Spleen (tissue), 11 donors: ENCODE data around the gene BABAM1. TPM values are rescaled to one million over a fixed set of nuclear protein-coding genes. Genes with fewer than 3 reads are reported as not detected.

Experiments used
- DNase-seq: peaks from one replicate; pipeline ENCODE4 v3.0.0-alpha.2; 2020
- H3K27ac ChIP-seq, 8 donors: fragments of 200-600 bp; sonication (generic) in 7 of 8; 1 replicate in 4 of 8; 2 replicates in 4 of 8; pipeline versions ENCODE4 v1.5.0 to v1.8.0; 2016 to 2021; ENCODE audit warnings: inconsistent platforms in 4 of 8, mild to moderate bottlenecking in 4 of 8, moderate library complexity in 1 of 8
- H3K27me3 ChIP-seq, 7 donors: fragments of 200-600 bp; sonication (generic) in 6 of 7; replicated peaks in 1 of 7; 1 replicate in 4 of 7; 2 replicates in 3 of 7; pipeline versions ENCODE4 v1.5.0 to v1.8.0; 2016 to 2021; ENCODE audit warnings: inconsistent platforms in 3 of 7, mild to moderate bottlenecking in 1 of 7
- H3K36me3 ChIP-seq, 6 donors: fragments of 200-600 bp; sonication (generic) in 5 of 6; 1 replicate in 4 of 6; 2 replicates in 2 of 6; pipeline versions ENCODE4 v1.5.0 to v1.8.0; 2016 to 2021; ENCODE audit warnings: inconsistent platforms in 2 of 6
- H3K4me1 ChIP-seq, 6 donors: fragments of 200-600 bp; sonication (generic) in 5 of 6; 1 replicate in 3 of 6; 2 replicates in 3 of 6; pipeline versions ENCODE4 v1.5.0 to v1.8.0; 2016 to 2021; ENCODE audit warnings: inconsistent platforms in 3 of 6
- H3K4me3 ChIP-seq, 8 donors: fragments of 200-600 bp; sonication (generic) in 7 of 8; 1 replicate in 4 of 8; 2 replicates in 4 of 8; pipeline versions ENCODE4 v1.5.0 to v1.8.0; 2016 to 2021; ENCODE audit warnings: inconsistent platforms in 4 of 8, mild to moderate bottlenecking in 4 of 8, moderate library complexity in 2 of 8
- H3K9me3 ChIP-seq, 8 donors: fragments of 200-600 bp; sonication (generic) in 7 of 8; 1 replicate in 4 of 8; 2 replicates in 4 of 8; pipeline versions ENCODE4 v1.5.0 to v1.8.0; 2016 to 2021; ENCODE audit warnings: inconsistent platforms in 4 of 8
- POLR2A ChIP-seq, 3 donors: fragments of 450-650 bp; IDR thresholded peaks; one replicate each; pipeline ENCODE4 v1.5.1; 2017; ENCODE audit warnings: antibody characterized with exemption in 3 of 3, mild to moderate bottlenecking in 1 of 3
- POLR2AphosphoS5 ChIP-seq, 3 donors: sonication (generic); formaldehyde crosslinking; IDR thresholded peaks; one replicate each; pipeline ENCODE4 v1.5.1; 2017; ENCODE audit warnings: antibody characterized with exemption in 3 of 3
- WGBS, 5 donors: extraction: QIAGEN DNeasy Blood & Tissue Kit in 3 of 5; methylation state at CpG; one replicate each; pipeline versions ENCODE4 v1.1.5 to v1.1.7; 2013 to 2018; 5-methylcytosine and 5-hydroxymethylcytosine counted together
- intact Hi-C: fragments of 100-400 bp; cut with DNase I; formaldehyde crosslinking; loops from one replicate; pipeline ENCODE4 v1.15.0; 2023; ENCODE audit warnings: low total_unique reads
- polyA plus RNA-seq, 3 donors: library from polyadenylated mRNA; stranded (reverse); fragments of 200-250 nt; gene quantifications; one replicate each; pipeline ENCODE4 v1.2.1, GENCODE V29; 2013
- total RNA-seq, 7 donors: library from RNA; depleted of rRNA in 3 of 7; stranded (reverse); fragments of >200 nt in 3 of 7; fragmentation: NEBNext Ultra II Directional in 4 of 7; extraction: Animal tissue kit (Norgen Biotek cat#: 25700) in 4 of 7; gene quantifications; one replicate each; pipeline versions ENCODE4 v1.1.0 to v1.2.1, GENCODE V29; 2016 to 2021
- TF ChIP-seq, protein P1 (sequence below), 11 experiments: fragments of 200-600 bp in 7 of 11; fragments of 450-650 bp in 4 of 11; sonication (generic) in 4 of 11; IDR thresholded peaks in 8 of 11; conservative IDR thresholded peaks in 3 of 11; 1 replicate in 7 of 11; 2 replicates in 4 of 11; pipeline versions ENCODE4 v1.4.0 to v1.8.0; 2016 to 2021; ENCODE audit warnings: antibody characterized with exemption in 11 of 11, inconsistent platforms in 4 of 11, mild to moderate bottlenecking in 1 of 11
- donor health status: healthy with polysubstance abuse.
- donor health status: DM: no; HTN: no; CAD: no; lungs with moderate emphysema.
- donor health status: DM: no; HTN: no; CAD: no.
- donor health status: Bipolar disorder and iron deficiency.
- donor health status: healthy.
- donor health status: DM: no; HTN: no; CAD: no.
- donor health status: DM: yes; HTN: yes; CAD: no.

Gene BABAM1
- total and polyA plus RNA-seq, 10 donors = 61.7 to 133 (median 76.9) TPM

DNA sequence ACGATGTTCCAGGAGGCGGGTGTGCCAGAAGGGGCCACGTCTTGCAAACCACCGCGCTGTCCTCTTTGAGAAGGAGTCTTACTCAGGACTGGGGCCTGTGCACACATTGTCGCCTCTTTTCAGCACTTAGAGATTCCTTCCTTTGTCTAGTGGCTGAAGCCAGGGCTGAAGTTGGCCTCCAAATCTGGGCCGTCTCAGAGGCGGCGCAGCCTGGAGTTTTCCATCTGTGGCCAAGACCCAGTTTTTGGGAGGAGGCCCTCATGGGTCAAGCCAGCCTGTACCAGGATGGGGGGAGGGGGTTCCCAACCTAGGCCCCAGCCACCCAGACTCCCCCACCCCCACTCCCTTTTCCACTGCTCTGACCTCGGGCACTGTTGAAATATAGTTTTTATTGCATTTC lies 55.6 kb downstream of the BABAM1 start:
- Histone ChIP-seq H3K27ac (no peak overlapping the region), H3K27me3 (no peaks in the 10 kb centered on the region), H3K4me1 (peaks cover 0 to 25% (median 10%) of the 10 kb centered on the region in 6 donors), H3K4me3 (no peak overlapping the region), H3K36me3 (peaks cover 0 to 58% (median 37%) of the 10 kb centered on the region in 6 donors), H3K9me3 (no peaks in the 10 kb centered on the region)
- TF ChIP-seq POLR2A (IDR thresholded peaks at IDR 0.05) = no peak
- TF ChIP-seq, protein P1, sequence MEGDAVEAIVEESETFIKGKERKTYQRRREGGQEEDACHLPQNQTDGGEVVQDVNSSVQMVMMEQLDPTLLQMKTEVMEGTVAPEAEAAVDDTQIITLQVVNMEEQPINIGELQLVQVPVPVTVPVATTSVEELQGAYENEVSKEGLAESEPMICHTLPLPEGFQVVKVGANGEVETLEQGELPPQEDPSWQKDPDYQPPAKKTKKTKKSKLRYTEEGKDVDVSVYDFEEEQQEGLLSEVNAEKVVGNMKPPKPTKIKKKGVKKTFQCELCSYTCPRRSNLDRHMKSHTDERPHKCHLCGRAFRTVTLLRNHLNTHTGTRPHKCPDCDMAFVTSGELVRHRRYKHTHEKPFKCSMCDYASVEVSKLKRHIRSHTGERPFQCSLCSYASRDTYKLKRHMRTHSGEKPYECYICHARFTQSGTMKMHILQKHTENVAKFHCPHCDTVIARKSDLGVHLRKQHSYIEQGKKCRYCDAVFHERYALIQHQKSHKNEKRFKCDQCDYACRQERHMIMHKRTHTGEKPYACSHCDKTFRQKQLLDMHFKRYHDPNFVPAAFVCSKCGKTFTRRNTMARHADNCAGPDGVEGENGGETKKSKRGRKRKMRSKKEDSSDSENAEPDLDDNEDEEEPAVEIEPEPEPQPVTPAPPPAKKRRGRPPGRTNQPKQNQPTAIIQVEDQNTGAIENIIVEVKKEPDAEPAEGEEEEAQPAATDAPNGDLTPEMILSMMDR (IDR thresholded peaks at IDR 0.05 in 8 of 11, conservative IDR thresholded peaks at IDR 0.05 in 3 of 11) = no peak
- intact Hi-C loops = no loop called here
- WGBS, 5 donors = 71 to 85% (median 79%) methylated on average over 10 of the region's 10 CpGs
- DNase-seq = no peak

DNA sequence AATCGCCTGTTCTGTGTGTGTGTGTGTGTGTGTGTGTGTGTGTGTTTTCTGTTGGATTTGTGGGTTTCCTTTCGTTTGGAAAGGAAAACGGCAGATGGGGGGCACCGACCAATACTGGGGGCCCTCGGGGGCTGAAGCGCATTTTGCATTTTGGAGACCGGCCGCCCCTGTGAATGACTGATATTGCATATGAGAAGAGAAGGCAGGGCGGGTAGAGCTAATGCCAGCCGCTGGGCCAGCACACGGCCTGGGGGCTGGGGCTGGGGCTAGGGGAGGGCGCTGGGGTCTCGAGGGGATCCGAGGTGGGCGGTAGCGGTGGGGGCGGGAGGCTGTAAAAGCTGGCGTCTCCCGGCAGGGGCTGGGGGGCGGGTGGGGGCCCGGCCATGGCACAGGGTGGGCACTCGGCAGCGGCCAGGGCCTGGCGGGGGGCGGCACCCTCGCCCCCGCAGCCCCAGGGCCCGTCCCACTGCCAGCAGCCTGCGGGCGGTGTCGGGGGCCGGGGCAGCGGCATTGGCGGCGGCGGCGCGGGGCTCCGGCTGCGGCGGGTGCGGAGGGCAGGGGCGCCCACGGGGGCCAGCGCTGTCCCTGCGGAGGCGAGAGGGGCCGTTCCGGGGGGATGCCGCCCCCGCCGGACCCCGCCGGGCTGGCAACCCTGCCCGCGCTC lies 56.2 kb downstream of the BABAM1 start:
- peaks cover 0 to 52% (median 34%) of the 10 kb centered on the region in 6 donors for H3K36me3 ChIP-seq
- peaks cover 0 to 30% (median 16%) of the 10 kb centered on the region in 6 donors for H3K4me1 ChIP-seq
- intact Hi-C loops = no loop called here
- H3K4me3 ChIP-seq = peak overlapping the region in 2 of 8 donors; percentile 17 to 55
- H3K27ac ChIP-seq = peak overlapping the region in 2 of 8 donors; percentile 11 to 46
- H3K27me3 ChIP-seq = peaks cover 0 to 4% (median 0%) of the 10 kb centered on the region in 7 donors
- no peak for DNase-seq
- TF ChIP-seq POLR2A (IDR thresholded peaks at IDR 0.05) (no peak), POLR2AphosphoS5 (IDR thresholded peaks at IDR 0.05) (no peak)
- TF ChIP-seq, protein P1 (IDR thresholded peaks at IDR 0.05 in 8 of 11, conservative IDR thresholded peaks at IDR 0.05 in 3 of 11) = no peak
- H3K9me3 ChIP-seq = no peaks in the 10 kb centered on the region
- 14 to 46% (median 31%) methylated on average over 18 to 56 of the region's 56 CpGs for whole genome bisulfite sequencing, 5 donors

DNA sequence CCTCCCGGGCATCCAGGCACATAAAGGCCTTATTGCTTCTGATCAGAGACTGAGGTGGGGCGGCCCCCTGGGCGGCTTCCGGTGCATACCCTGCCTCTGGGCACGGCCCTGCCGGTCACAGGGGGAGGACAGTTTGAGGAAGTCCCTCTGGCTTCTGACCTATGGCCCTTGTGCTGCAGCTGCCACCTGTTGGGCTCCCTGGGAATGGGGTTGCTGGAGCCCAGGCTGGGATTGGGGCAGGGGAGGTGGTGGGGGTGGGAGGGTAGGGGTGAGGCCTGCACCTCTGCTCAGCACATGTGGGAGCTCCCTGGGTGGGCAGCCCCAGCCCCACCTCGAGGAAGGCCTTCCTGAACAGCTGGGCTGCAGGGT lies 56.7 kb downstream of the BABAM1 start:
- H3K27ac ChIP-seq = peak overlapping the region in 2 of 8 donors; percentile 11 to 46
- peaks cover 0 to 10% (median 4%) of the 10 kb centered on the region in 7 donors for H3K27me3 ChIP-seq
- intact Hi-C loops = no loop called here
- TF ChIP-seq, protein P1 (IDR thresholded peaks at IDR 0.05 in 8 of 11, conservative IDR thresholded peaks at IDR 0.05 in 3 of 11) = peak in 1 of 11 experiments; percentile 15
- no peak for TF ChIP-seq POLR2A (IDR thresholded peaks at IDR 0.05)
- TF ChIP-seq POLR2AphosphoS5 (IDR thresholded peaks at IDR 0.05) = peak; percentile 27 to 48 (median 37)
- H3K4me3 ChIP-seq = peak overlapping the region in 2 of 8 donors; percentile 17 to 55
- no peaks in the 10 kb centered on the region for H3K9me3 ChIP-seq
- WGBS, 5 donors = 0 to 67% (median 23%) methylated on average over 1 to 7 of the region's 7 CpGs
- peaks cover 0 to 47% (median 32%) of the 10 kb centered on the region in 6 donors for H3K36me3 ChIP-seq
- H3K4me1 ChIP-seq = peaks cover 2 to 36% (median 21%) of the 10 kb centered on the region in 6 donors
- no peak for DNase-seq

DNA sequence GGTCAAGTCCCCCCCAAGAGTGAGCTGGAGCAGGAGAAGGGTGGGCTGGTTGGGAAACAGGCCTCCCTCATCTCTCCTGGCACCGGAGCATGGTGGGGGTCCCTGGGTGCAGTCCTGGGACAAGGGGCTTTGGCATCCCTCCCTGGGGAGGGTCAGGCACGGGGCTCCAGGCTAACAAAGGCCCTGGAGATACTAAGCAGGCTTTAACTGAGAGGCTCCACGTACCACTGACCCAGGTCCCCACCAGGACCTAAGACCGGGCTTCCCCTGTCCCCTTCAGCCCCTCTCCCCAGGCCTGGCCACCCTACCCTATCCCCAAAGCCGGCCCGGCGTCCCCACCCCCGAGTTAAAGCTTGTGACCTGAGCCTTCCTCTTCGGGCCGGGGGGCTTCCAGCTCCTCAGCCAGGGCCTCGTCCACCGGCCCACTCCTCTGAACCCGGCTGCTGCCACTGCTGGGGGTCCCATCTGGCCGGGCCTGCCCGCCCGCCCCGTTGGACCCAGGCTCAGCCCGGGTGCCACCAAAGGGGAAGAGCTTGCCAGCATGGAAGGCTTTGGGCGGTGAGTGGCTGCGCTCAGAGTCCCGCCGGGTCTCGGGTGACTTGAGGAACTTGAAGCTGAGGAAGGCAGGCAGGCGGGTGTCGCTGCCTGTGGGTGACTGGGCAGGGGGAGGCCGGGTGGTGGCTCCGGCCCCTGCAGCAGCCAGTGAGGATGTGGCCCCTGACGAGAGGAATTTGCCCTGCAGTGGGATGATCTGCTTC lies 57.3 kb downstream of the BABAM1 start:
- Histone ChIP-seq H3K4me1 (peaks cover 8 to 42% (median 27%) of the 10 kb centered on the region in 6 donors), H3K4me3 (no peak overlapping the region), H3K27me3 (peaks cover 0 to 15% (median 10%) of the 10 kb centered on the region in 7 donors), H3K27ac (peak overlapping the region in 2 of 8 donors; percentile 11 to 46), H3K36me3 (peaks cover 0 to 41% (median 26%) of the 10 kb centered on the region in 6 donors), H3K9me3 (no peaks in the 10 kb centered on the region)
- TF ChIP-seq POLR2A (IDR thresholded peaks at IDR 0.05) (no peak), POLR2AphosphoS5 (IDR thresholded peaks at IDR 0.05) (no peak)
- TF ChIP-seq, protein P1 (IDR thresholded peaks at IDR 0.05 in 8 of 11, conservative IDR thresholded peaks at IDR 0.05 in 3 of 11) = no peak
- no peak for DNase-seq
- 81 to 94% (median 86%) methylated on average over 10 to 28 of the region's 28 CpGs for WGBS, 5 donors
- intact Hi-C loops = no loop called here
